IMR-90 (cell line): ENCODE data around the gene CCDC60.

Experiments
- BHLHE40 ChIP-seq: fragments of 150-350 bp; IDR thresholded peaks from 2 replicates; pipeline ENCODE4 v1.6.1; 2016; ENCODE audit warnings: mild to moderate bottlenecking, low read depth, low read length
- CEBPB ChIP-seq: IDR thresholded peaks from 2 replicates; pipeline ENCODE4 v1.6.1; 2012; ENCODE audit warnings: low read depth, low read length, improper control_type of control experiment
- MAFK ChIP-seq: IDR thresholded peaks from 2 replicates; pipeline ENCODE4 v1.6.1; 2012; ENCODE audit warnings: low read depth, low read length, improper control_type of control experiment
- NFE2L2 ChIP-seq: fragments of 150-350 bp; IDR thresholded peaks from 2 replicates; pipeline ENCODE4 v1.6.1; 2016; ENCODE audit warnings: low read depth, mild to moderate bottlenecking, low read length
- POLR2A ChIP-seq: IDR thresholded peaks from 2 replicates; pipeline ENCODE4 v1.6.1; 2012; ENCODE audit warnings: mild to moderate bottlenecking, low read depth, low read length
- RAD21 ChIP-seq: IDR thresholded peaks from 2 replicates; pipeline ENCODE4 v1.6.1; 2012; ENCODE audit warnings: low read length, improper control_type of control experiment
- SMC3 ChIP-seq: fragments of 150-350 bp; IDR thresholded peaks from 2 replicates; pipeline ENCODE4 v1.6.1; 2016; ENCODE audit warnings: low read depth, mild to moderate bottlenecking, antibody characterized with exemption, low read length, moderate library complexity
- USF2 ChIP-seq: fragments of 150-350 bp; IDR thresholded peaks from 2 replicates; pipeline ENCODE4 v1.6.1; 2017; ENCODE audit warnings: mild to moderate bottlenecking, antibody characterized with exemption, low read length, low read depth
- TF ChIP-seq, protein P1 (sequence below): conservative IDR thresholded peaks from 2 replicates; pipeline ENCODE4 v1.5.1; 2012; ENCODE audit warnings: mild to moderate bottlenecking, low read depth, low read length, improper control_type of control experiment

- TF ChIP-seq, protein P1, sequence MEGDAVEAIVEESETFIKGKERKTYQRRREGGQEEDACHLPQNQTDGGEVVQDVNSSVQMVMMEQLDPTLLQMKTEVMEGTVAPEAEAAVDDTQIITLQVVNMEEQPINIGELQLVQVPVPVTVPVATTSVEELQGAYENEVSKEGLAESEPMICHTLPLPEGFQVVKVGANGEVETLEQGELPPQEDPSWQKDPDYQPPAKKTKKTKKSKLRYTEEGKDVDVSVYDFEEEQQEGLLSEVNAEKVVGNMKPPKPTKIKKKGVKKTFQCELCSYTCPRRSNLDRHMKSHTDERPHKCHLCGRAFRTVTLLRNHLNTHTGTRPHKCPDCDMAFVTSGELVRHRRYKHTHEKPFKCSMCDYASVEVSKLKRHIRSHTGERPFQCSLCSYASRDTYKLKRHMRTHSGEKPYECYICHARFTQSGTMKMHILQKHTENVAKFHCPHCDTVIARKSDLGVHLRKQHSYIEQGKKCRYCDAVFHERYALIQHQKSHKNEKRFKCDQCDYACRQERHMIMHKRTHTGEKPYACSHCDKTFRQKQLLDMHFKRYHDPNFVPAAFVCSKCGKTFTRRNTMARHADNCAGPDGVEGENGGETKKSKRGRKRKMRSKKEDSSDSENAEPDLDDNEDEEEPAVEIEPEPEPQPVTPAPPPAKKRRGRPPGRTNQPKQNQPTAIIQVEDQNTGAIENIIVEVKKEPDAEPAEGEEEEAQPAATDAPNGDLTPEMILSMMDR: no peak
- no peak for TF ChIP-seq USF2
- no peak for TF ChIP-seq NFE2L2
- no peak for TF ChIP-seq MAFK
- TF ChIP-seq BHLHE40: no peak
- TF ChIP-seq RAD21: no peak
- no peak for TF ChIP-seq CEBPB
- no peak for TF ChIP-seq POLR2A
- no peak for TF ChIP-seq SMC3
Measured at GRCh38 chr12:119528241-119528640, 193.7 kb downstream of the CCDC60 start.
